DMS79 (cell line): Measurements from ENCODE around the gene CAMK2N2.

Source experiments
- DNase-seq: peaks from one replicate; lab custom pipeline; 2025; lab: John Stamatoyannopoulos, UW

The CAMK2N2 gene

DNA sequence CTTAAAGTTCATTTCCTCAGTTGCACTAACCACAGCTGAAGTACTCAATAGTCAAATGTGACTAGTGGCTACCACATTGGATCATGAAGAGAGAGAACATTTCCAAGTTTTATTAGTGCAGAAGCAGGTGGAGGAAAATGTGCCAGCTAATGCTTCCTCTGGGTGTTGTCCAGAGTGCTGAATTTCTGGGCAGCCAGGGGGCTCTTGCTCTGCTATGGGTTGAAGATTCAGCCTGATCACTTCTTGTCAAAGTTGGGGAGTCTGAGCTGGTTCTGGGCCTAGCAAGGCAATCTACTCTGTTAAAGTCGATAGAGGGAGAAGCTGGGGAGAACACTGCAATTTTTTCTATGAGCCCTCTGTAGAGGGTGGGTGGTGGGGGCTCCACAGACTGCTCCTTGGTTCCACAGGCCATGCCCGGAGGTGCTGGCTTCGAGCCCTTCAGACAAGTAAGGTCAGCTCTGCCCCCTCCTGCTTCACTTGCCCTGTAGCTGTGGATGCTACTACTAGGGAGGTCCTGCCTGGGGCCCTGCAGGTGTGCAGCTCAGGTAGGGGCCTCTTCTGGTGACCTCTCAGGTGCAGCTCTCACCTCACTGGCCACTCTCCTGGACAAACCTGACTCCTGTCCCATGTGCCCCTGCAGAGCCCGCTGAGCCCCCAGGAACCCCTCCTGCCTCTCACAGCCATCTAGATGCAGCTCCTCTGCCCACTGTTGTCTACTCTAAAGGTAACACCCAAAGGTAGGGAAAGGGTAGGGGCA, 20.8 kb downstream of the CAMK2N2 start:
- DNase-seq, result no peak

DNA sequence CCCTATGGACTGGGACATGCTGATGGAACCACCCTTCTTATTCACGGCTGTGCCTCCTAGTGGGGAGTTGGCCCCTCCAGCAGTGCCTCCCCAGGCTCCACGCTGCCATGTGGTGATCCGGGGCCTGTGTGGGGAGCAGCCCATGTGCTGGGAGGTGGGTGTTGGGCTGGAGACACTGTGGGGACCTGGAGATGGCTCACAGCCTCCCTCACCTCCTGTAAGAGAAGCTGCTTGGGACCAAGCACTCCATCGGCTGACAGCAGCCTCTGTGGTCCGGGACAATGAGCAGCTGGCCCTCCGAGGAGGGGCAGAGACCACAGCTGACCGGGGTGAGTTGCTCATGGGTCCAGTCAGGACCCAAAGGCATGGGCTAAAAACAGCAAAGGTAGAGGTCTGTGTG, 21.6 kb downstream of the CAMK2N2 start:
- DNase-seq, result no peak

DNA sequence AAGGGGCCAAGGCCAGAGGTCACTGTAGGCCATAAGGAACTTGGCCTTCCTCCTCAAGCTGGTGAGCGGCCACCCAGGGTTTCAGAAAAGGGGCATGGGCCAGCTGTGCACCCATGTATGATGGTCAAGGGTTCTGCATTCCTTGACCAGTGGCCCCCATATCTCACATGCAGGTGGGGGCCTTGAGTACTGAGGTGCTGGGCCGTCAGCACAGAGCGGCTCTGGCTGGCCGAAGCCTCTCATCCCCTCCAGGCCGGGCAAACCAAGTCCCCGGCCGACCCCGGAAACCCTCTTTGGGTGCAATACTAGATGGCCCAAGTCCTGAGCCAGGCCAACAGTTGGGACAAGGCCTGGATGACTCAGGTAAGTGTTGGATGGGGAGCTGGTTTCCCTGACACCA, 22.1 kb downstream of the CAMK2N2 start:
- DNase-seq, result no peak

DNA sequence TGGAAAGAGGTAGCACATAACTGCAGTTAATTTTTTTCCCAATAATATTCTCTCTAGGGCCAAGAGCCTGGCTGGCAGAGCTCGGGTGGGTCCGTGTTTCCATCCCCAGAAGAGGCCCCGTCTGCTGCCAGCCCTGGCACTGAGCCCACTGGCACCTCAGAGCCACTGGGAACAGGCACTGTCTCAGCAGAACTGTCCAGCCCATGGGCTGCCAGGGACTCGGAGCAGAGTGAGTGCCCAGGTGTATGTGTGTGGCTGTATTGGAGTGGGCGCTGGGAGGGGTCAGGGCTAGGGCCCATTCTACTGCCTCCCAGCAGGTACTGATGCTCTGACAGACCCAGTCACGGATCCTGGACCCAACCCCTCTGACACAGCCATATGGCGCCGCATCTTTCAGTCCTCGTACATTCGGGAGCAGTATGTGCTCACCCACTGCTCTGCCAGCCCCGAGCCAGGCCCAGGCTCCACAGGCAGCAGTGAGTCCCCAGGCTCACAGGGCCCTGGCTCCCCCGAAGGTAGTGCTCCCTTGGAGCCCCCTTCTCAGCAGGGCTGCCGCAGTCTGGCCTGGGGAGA, 23.0 kb downstream of the CAMK2N2 start:
- no peak for DNase-seq

DNA sequence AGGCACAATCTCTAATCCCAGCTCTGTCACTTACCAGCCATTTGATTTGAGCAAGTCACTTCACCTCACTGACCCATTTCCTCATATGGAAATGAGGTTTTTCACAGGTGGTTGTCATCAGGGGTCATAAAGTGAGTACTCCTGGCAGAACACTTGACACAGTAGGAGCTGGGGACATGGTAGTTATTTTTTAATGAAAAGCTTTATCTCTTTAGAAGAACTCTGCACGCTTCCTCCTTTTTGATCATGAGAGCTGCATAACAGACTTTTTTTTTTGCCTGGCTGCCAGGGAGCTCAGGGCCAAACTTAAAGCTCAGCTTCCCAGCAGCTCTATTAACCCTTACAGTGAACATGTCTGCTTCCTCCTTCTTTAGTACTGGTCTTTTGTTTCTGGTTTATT, 23.5 kb downstream of the CAMK2N2 start:
- no peak for DNase-seq

DNA sequence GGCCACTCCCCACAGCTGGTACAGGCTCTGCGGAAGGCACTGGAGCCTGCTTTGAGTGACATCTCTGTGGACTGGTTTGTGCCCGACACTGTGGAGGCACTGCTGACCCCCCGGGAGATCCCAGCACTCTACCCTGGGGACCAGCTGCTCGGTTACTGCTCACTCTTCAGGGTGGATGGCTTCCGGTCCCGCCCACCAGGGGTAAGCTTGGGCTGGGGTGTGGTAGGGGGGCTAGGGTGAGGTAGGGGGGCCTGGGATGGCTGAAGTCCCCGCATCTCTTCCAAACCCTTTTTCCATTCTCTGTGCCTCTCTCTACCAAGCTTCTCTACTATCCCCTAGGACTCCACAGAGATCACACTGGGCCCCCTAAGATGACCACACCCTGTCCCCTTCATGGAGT, 24.1 kb downstream of the CAMK2N2 start:
- no peak for DNase-seq

DNA sequence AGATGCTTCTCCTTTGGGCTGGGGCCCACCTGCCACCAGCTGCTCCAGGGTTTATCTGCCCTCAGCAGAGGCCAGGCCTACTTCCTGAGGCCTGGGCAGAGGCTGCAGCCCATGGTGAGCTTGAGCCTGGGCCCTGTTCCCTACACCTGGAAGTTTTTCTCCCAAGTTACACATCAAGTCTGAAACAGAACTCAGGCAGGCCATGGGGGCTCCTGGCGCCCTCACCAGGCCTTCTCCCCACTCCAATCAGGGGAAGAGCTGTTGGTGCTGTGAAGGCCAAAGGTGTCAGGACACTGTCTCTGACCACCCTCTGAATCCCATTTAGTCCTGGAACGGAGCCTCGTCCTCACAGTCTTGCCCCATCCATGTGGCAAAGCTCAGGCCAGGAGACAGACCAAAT, 24.7 kb downstream of the CAMK2N2 start:
- no peak for DNase-seq

DNA sequence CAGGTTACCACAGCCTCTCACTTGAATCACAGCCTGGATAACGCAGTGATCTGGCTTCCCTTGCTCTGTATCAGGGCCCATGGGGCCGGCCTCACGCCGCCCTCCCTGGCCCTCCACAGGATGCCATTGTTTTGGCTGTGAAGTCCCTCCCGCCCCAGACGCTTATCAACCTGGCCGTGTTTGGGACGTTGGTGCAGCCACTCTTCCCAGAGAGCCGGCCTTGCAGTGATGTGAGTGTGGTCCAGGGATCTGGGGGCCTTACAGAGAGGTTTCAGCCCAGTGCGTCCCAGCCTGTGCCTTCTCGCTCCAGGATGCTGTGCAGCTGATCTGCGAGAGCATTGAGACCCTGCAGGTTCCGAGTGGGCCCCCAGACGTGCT, 25.3 kb downstream of the CAMK2N2 start:
- DNase-seq, result no peak

DNA sequence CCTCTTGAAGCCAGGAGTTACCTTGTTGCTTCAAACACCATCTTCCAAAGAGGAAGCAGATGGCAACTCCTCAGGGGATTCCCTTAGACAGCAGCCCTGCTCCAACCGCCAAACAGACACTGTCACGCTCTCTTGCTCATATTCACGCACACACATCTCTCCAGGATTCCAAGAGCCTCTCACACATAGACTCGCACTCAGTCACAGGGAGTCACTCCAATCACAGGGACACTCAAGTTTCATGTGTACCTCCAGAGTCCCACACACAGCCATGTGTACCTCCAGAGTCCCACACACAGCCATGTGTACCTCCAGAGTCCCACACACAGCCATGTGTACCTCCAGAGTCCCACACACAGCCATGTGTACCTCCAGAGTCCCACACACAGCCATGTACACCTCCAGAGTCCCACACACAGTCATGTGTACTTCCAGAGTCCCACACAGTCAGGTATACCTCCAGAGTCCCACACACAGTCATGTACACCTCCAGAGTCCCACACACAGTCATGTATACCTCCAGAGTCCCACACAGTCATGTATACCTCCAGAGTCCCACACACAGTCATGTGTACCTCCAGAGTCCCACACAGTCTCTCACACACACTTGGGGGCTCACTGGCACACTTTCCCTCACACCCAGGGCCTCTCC, 25.8 kb downstream of the CAMK2N2 start:
- peak; percentile 15 for DNase-seq

DNA sequence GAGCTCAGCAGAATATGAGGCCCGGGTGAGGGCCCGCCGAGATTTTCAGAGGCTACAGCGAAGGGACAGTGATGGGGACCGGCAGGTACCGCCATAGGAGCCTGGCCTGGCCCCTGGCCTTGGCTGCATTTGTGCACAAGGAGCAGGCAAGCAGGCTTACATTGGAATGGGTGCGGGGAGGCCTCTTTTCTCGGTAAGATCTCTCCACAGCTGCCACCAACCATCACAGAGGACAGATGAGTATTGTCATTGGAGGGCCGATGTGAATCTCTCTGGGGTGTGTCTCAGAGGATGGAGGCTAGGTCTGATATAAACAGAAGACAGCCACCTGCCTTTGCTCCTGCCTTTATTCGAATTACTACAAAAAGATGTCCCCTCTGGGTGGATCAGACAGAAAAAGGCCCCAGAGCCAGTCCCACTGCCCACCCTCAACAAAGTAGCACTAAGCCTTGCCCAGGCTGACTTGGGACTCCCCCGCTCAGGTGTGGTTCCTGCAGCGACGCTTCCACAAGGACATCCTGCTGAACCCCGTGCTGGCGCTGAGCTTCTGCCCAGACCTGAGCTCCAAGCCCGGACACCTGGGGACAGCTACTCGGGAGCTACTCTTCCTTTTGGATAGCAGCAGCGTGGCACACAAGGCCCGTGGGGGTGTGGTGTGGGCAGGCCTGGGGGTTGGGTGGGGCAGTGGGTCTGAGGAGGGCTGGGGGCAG, 26.5 kb downstream of the CAMK2N2 start:
- no peak for DNase-seq

DNA sequence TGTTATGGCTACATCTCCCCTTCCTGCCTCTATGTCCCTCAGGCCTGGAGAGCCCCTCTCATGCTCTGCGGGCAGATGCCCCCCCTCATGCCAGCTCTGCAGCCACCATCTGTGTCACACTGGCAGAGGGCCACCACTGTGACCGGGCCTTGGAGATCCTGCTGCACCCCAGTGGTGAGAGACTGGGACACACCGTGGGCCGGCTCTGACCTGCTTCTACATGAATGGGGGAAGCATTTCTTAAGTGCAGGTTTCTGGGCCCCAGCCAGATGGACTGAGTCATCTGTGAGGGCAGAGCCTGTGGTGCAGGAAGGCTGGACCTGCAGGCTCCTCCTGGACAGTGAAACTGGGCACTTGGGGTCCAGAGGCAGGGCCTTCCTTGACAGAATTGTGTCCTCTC, 27.1 kb downstream of the CAMK2N2 start:
- peak; percentile 13 for DNase-seq

DNA sequence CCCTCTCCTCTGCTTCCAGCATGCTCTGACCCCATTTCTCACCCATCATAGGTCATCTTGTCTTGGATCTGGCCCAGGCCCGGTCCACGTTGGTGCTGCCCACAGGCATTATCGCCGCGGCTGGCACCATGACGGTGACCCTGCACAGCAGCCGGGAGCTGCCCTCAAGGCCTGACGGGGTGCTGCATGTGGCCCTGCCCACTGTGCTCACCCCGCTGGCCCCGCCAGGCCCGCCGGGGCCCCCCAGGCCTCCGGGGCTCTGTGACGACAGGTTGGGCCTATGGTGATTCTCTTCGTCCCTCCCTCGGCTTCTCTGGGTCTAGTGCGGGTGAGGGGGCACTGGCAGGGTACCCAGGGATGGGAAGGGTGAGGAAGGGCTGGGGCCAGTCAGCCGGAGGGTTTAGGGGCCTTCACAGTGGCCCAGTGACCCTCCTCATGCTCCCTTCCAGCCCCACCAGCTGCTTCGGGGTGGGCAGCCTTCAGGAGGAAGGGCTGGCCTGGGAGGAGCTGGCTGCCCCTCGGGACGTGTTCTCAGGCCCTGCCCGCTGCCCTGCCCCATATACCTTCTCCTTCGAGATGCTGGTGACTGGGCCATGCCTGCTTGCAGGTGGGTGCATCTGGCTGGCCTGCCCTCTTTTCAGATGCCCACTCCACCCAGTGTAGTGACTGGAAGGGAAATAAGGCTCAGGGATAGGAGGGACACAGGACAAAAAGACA, 28.1 kb downstream of the CAMK2N2 start:
- DNase-seq, result no peak

DNA sequence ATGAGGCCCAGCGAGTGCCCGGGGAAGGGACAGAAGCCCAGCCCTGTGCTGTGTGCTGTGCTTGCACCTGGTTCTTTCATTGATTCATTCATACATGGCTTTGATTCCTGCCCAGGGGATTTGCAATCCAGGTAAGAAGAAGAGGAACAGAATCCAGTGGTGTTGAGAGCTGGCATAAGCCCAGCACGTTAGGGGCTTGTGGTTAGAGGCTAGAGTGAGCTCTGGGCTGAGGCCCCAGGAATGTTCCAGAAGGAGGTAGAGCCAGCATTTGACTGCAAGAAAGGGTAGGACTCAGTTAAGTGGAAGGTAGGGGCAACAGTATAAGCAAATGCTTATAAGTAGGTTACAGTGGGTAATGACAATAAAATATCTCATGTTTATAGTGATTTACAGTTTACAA, 29.7 kb downstream of the CAMK2N2 start:
- DNase-seq, result peak; percentile 23

DNA sequence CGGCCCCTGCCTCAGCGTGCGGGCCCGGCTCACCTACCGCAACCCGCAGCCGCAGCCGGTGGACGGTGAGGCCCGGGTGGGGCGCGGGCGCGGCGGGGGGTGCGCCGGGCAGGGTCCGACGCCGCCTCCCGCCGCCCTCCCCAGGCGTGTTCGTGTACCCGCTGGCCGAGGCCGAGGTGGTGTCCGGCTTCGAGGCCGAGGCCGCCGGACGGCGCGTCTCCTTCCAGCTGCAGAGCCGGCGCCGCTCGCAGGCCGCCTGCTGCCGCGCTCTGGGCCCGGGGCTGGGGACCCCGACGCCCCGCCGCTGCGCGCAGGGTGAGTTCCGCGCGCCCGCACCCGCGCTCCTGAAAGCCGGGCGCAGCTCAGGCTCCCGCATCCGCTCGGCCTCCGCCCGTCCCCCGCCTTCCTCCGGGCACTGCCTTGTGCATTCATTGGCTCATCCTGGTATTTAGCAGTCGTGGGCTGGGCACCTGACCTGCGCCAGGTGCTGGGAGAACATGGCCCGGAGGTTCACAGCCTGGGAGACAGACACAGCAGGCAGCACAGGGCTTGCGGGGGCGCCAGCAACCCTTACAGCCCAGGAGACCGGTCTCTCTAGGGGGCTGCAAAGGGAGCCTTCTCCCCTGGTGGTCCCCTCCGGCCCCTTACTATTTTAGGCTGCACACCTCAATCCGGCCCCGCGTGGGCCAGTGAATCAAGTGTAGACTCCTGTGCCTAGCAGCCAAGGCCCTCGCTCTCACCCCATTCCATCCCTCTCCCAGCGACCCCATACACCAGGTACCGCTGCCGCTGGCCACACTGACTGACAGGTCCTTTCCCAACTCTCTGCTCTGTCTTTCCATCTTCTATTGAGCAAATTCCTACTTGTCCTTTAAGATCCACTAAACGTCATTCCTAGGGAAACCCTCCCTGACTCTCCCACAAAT, 30.5 kb downstream of the CAMK2N2 start:
- DNase-seq, result no peak

DNA sequence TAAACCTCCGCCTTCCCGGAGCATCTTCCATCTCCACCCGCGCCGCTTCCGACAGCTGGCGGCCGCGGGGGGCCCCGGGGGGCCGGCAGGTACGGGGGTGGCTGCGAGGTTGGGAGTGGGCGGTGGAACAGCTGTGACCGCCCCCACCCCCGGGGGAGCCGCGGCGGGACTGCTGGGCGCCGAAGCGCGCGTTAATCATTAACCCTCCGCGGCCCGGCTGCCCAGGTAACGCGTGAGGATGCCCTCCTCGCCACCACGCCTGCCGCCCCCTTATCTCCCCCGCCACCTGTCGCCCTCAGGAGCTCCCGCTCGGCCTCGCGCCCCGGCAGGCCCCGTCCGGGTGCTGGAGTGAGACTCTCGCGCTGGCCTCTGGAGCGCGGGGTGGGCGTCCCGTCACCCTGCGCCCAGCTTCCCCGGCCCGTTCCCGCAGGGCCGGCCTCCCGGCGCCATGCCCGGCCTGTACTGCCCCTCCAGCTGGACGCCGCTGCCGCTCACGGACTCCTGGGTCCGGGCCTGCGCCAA, 31.2 kb downstream of the CAMK2N2 start:
- DNase-seq, result no peak

DNA sequence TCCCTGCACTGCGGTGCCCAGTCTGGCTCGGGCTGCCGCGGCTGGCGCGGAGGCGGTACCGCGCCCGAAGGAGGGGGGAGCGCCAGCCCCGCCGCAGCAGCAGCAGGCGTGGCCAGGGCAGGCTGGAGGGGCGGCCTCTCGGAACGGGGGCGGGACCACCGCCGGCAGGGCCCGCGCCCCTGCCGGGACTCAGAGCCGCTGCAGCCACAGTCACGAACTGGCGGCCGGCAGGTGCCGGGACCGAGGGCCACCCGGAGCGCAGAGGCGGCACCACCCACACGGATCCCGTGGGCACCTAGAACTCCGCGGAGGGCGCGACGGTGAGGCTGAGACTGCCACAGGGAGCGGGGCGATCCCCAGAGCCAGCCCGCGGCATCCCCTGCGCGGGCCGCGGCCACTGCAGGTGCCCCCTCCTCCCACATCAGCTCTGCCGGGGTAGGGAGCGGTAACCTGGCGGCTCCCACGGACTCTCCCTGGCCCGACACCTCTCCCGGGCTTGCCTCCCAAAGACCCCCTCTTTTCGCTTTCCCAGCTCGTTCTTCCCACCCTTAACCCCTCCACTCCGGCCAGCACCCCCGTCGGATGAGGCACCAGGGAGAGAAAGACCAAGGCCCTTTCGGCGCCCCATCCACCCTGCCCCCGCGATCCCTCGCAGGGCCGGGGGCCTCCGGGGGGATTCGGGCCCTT, 31.8 kb downstream of the CAMK2N2 start, which contains the start of gene VWA5B2:
Gene VWA5B2, plus strand, starts transcription at position 192 of the 687 bp plus-strand sequence. CDS start 944 bp downstream, outside the sequence.
- DNase-seq, result peak; percentile 24

DNA sequence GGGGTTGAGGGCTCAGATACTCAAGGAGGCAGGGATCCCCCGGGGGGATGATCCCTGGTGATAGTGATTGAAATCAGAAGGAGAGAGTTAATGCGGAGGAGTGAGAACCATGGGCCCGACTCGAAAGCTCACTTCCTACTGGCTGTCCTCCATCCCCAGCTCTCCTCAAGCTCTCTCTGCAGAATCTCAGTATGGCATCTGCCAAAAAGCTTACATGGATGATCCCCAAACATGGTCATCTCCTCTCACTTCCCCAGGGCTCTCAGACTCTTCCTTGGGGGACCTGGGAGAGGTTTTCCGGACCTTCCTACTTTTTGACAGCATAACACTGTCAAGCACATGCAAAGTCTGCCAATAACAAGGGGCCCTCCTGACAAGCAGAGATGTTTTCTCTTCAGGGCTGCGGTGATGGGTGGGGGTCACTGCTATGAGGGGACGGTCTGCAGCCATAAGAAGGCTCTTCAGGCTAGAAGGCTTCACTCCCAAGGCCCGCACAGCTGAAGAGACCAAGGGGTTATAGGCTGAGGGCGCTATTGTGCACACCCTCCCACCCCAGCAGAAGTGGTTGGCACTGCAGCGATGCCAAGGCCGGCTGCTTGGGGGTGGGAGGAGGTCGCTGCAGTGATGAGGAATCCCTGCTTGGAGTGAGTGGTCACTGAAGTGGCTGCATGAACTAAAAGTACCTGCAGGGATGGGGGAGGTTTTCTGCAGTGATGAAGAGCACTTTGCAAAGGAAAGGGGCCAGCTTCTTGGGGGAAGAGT, 32.8 kb downstream of the CAMK2N2 start:
- no peak for DNase-seq

DNA sequence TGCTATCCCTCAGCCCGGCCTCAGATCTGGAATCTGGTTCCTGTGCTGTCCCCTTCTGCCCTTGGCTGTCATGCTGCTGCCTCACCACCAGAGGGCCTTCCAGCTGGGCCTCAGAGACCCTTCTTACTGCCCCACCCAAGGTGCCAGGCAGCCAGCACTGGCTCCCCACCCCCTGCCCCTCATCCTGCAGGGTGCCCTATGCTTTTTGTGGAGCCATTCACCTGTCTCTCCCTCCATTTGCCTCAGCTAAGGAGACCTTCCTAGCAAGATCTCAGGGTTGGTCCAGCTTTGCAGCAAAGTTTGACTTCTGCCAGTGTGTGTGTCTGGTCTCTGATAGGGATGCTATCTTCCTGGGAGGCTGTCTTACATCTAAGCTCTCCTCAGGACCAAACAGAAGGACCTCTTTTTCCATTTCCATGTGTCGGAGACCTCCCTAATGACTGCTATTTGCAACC, 33.8 kb downstream of the CAMK2N2 start:
- DNase-seq, result no peak

DNA sequence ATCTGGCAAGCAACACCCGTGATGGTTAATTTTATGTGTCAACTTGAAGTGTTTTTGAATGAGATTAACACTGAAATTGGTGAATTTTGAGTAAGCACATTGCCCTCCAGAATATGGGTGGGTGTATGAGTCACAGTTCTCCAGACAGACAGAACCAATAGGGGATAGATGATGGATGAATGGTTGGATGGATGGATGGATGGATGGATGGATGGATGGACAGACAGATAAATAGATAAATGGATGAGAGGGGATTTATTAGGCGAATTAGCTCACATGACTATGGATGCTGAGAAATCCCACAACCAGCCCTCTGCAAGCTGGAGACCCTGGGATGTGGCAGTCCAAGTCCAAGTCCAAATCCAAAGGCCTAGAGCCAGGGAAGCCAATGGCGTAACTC, 37.4 kb downstream of the CAMK2N2 start:
- DNase-seq, result no peak
